ENCODE results near the gene ASTL.
"Not testable (repeated sequence)": the region's sequence is repeated elsewhere in the genome, so short reads cannot be mapped to it uniquely, and the experiment has no call there.

ASTL gene

GRCh38 chr2:96144481-96145035 is 6.3 kb upstream of the ASTL start:
- Mint-ChIP-seq H3K27ac (peak overlapping the region; percentile 95), H3K9me3 (ENCODE audit: low read depth) (no peaks in the 10 kb centered on the region), H3K27me3 (no peaks in the 10 kb centered on the region), H3K4me1 (ENCODE audit: low read depth) (peaks cover 45% of the 10 kb centered on the region), H3K36me3 (peaks cover 11% of the 10 kb centered on the region), H3K4me3 (peak overlapping the region; percentile 94)

GRCh38 chr2:96143848-96144480 is 5.7 kb upstream of the ASTL start:
- Mint-ChIP-seq H3K4me3 (peak overlapping the region; percentile 94), H3K4me1 (ENCODE audit: low read depth) (peaks cover 45% of the 10 kb centered on the region), H3K27ac (peak overlapping the region; percentile 95), H3K27me3 (no peaks in the 10 kb centered on the region), H3K36me3 (peaks cover 11% of the 10 kb centered on the region), H3K9me3 (ENCODE audit: low read depth) (no peaks in the 10 kb centered on the region)

GRCh38 chr2:96143231-96143847 is 5.0 kb upstream of the ASTL start:
- H3K27ac Mint-ChIP-seq: peak overlapping the region; percentile 95
- H3K4me1 Mint-ChIP-seq (ENCODE audit: low read depth): peaks cover 43% of the 10 kb centered on the region
- no peaks in the 10 kb centered on the region for H3K9me3 Mint-ChIP-seq (ENCODE audit: low read depth)
- peaks cover 11% of the 10 kb centered on the region for H3K36me3 Mint-ChIP-seq
- H3K4me3 Mint-ChIP-seq: peak overlapping the region; percentile 94
- H3K27me3 Mint-ChIP-seq: no peaks in the 10 kb centered on the region

GRCh38 chr2:96142217-96143113 is 4.2 kb upstream of the ASTL start:
- no peaks in the 10 kb centered on the region for H3K27me3 Mint-ChIP-seq
- H3K4me1 Mint-ChIP-seq (ENCODE audit: low read depth): peaks cover 34% of the 10 kb centered on the region
- peaks cover 11% of the 10 kb centered on the region for H3K36me3 Mint-ChIP-seq
- H3K4me3 Mint-ChIP-seq: peak overlapping the region; percentile 94
- peak overlapping the region; percentile 90 for H3K27ac Mint-ChIP-seq
- no peaks in the 10 kb centered on the region for H3K9me3 Mint-ChIP-seq (ENCODE audit: low read depth)

- not testable (repeated sequence) for H3K9me3 Mint-ChIP-seq (ENCODE audit: low read depth); H3K27me3 Mint-ChIP-seq
- peak overlapping the region; percentile 94 for H3K4me3 Mint-ChIP-seq
- H3K27ac Mint-ChIP-seq: peak overlapping the region; percentile 90
- peaks cover 26% of the 10 kb centered on the region for H3K4me1 Mint-ChIP-seq (ENCODE audit: low read depth)
- peaks cover 11% of the 10 kb centered on the region for H3K36me3 Mint-ChIP-seq
These were observed 3.3 kb upstream of the ASTL start for GRCh38 chr2:96141624-96141967.

GRCh38 chr2:96140941-96141623 is 2.8 kb upstream of the ASTL start:
- peak overlapping the region; percentile 90 for H3K27ac Mint-ChIP-seq
- peaks cover 11% of the 10 kb centered on the region for H3K36me3 Mint-ChIP-seq
- no peaks in the 10 kb centered on the region for H3K9me3 Mint-ChIP-seq (ENCODE audit: low read depth)
- no peaks in the 10 kb centered on the region for H3K27me3 Mint-ChIP-seq
- H3K4me1 Mint-ChIP-seq (ENCODE audit: low read depth): peaks cover 22% of the 10 kb centered on the region
- peak overlapping the region; percentile 94 for H3K4me3 Mint-ChIP-seq

GRCh38 chr2:96139181-96139758 is 968 bp upstream of the ASTL start:
- Mint-ChIP-seq H3K9me3 (ENCODE audit: low read depth) (no peaks in the 10 kb centered on the region), H3K27ac (no peak overlapping the region), H3K36me3 (peaks cover 7% of the 10 kb centered on the region), H3K4me1 (ENCODE audit: low read depth) (peaks cover 20% of the 10 kb centered on the region), H3K27me3 (no peaks in the 10 kb centered on the region), H3K4me3 (no peak overlapping the region)

GRCh38 chr2:96137321-96138178 is 752 bp downstream of the ASTL start:
- Mint-ChIP-seq H3K27me3 (no peaks in the 10 kb centered on the region), H3K36me3 (no peaks in the 10 kb centered on the region), H3K9me3 (ENCODE audit: low read depth) (no peaks in the 10 kb centered on the region), H3K4me3 (no peak overlapping the region), H3K4me1 (ENCODE audit: low read depth) (peaks cover 20% of the 10 kb centered on the region), H3K27ac (no peak overlapping the region)

GRCh38 chr2:96136129-96136720 is 2.1 kb downstream of the ASTL start:
- Mint-ChIP-seq H3K9me3 (ENCODE audit: low read depth) (no peaks in the 10 kb centered on the region), H3K27ac (no peak overlapping the region), H3K4me1 (ENCODE audit: low read depth) (peaks cover 24% of the 10 kb centered on the region), H3K36me3 (peaks cover 3% of the 10 kb centered on the region), H3K4me3 (no peak overlapping the region), H3K27me3 (no peaks in the 10 kb centered on the region)

- no peak overlapping the region for H3K27ac Mint-ChIP-seq
- H3K27me3 Mint-ChIP-seq: no peaks in the 10 kb centered on the region
- peaks cover 27% of the 10 kb centered on the region for H3K4me1 Mint-ChIP-seq (ENCODE audit: low read depth)
- no peak overlapping the region for H3K4me3 Mint-ChIP-seq
- no peaks in the 10 kb centered on the region for H3K9me3 Mint-ChIP-seq (ENCODE audit: low read depth)
- H3K36me3 Mint-ChIP-seq: peaks cover 3% of the 10 kb centered on the region
These were observed 2.7 kb downstream of the ASTL start for GRCh38 chr2:96135621-96136020.

GRCh38 chr2:96135171-96135570 is 3.1 kb downstream of the ASTL start:
- Mint-ChIP-seq H3K9me3 (ENCODE audit: low read depth) (no peaks in the 10 kb centered on the region), H3K36me3 (peaks cover 3% of the 10 kb centered on the region), H3K4me1 (ENCODE audit: low read depth) (peaks cover 24% of the 10 kb centered on the region), H3K27me3 (no peaks in the 10 kb centered on the region), H3K27ac (no peak overlapping the region), H3K4me3 (no peak overlapping the region)

GRCh38 chr2:96134421-96134820 is 3.9 kb downstream of the ASTL start:
- no peak overlapping the region for H3K4me3 Mint-ChIP-seq
- H3K36me3 Mint-ChIP-seq: peaks cover 4% of the 10 kb centered on the region
- H3K27ac Mint-ChIP-seq: no peak overlapping the region
- H3K4me1 Mint-ChIP-seq (ENCODE audit: low read depth): peaks cover 19% of the 10 kb centered on the region
- no peaks in the 10 kb centered on the region for H3K27me3 Mint-ChIP-seq
- H3K9me3 Mint-ChIP-seq (ENCODE audit: low read depth): no peaks in the 10 kb centered on the region
